AG20443 (cell line): Measurements from ENCODE around the gene RUNX1.
"Not testable (repeated sequence)": the region's sequence is repeated elsewhere in the genome, so short reads cannot be mapped to it uniquely, and the experiment has no call there.

Experiments
- DNase-seq: peaks from one replicate; pipeline ENCODE4 v3.0.0; 2012; ENCODE audit warnings: low spot score, mixed read lengths

RUNX1 gene

GRCh38 chr21:34969423-34970166 is 79.5 kb downstream of the RUNX1 start:
- no peak for DNase-seq

GRCh38 chr21:34968414-34969333 is 80.4 kb downstream of the RUNX1 start:
- no peak for DNase-seq

GRCh38 chr21:34967509-34968289 is 81.4 kb downstream of the RUNX1 start:
- no peak for DNase-seq

- not testable (repeated sequence) for DNase-seq
These were observed 82.2 kb downstream of the RUNX1 start for GRCh38 chr21:34966881-34967280.

- DNase-seq: peak; percentile 51
These were observed 83.6 kb downstream of the RUNX1 start for GRCh38 chr21:34965200-34966174.

GRCh38 chr21:34962586-34963222 is 86.4 kb downstream of the RUNX1 start:
- no peak for DNase-seq

GRCh38 chr21:34962136-34962535 is 87.0 kb downstream of the RUNX1 start:
- DNase-seq: no peak

- DNase-seq: no peak
These were observed 88.4 kb downstream of the RUNX1 start for GRCh38 chr21:34960687-34961086.

- DNase-seq: no peak
These were observed 89.5 kb downstream of the RUNX1 start for GRCh38 chr21:34959607-34960006.

- no peak for DNase-seq
These were observed 91.1 kb downstream of the RUNX1 start for GRCh38 chr21:34958040-34958439.

- DNase-seq: no peak
These were observed 92.4 kb downstream of the RUNX1 start for GRCh38 chr21:34956416-34957316.

- no peak for DNase-seq
These were observed 95.2 kb downstream of the RUNX1 start for GRCh38 chr21:34953950-34954349.

GRCh38 chr21:34952701-34953100 is 96.4 kb downstream of the RUNX1 start:
- DNase-seq: no peak

GRCh38 chr21:34951868-34952267 is 97.2 kb downstream of the RUNX1 start:
- DNase-seq: not testable (repeated sequence)

- no peak for DNase-seq
These were observed 98.1 kb downstream of the RUNX1 start for GRCh38 chr21:34950980-34951379.

- DNase-seq: no peak
These were observed 99.6 kb downstream of the RUNX1 start for GRCh38 chr21:34949499-34949898.

- no peak for DNase-seq
These were observed 100.1 kb downstream of the RUNX1 start for GRCh38 chr21:34949030-34949429.

GRCh38 chr21:34948157-34948556 is 100.9 kb downstream of the RUNX1 start:
- no peak for DNase-seq

GRCh38 chr21:34946916-34947534 is 102.1 kb downstream of the RUNX1 start:
- DNase-seq: no peak
